A549 (cell line): ENCODE results near the gene LCAT. TPM values are rescaled to one million over a fixed set of nuclear protein-coding genes. Genes with fewer than 3 reads are reported as not detected.
A peak's percentile ranks its signal among the peaks of the same experiment; 100 is the strongest.

Experiments used
- ATAC-seq, 2 experiments: fragments of 200-7000 bp in 1 of 2; fragments of >200 bp in 1 of 2; cut with Nextera tagmentation in 1 of 2; cut with Tn5 transposase in 1 of 2; 3 replicates each; pipeline versions ENCODE4 v1.8.0 to v1.9.1; 2018 to 2020; ENCODE audit warnings: mild to moderate bottlenecking in 1 of 2, moderate library complexity in 1 of 2
- CTCF ChIA-PET: fragments of 300-600 bp; sonication (Branson Sonifier 250); formaldehyde crosslinking; extraction: SDS; loops from one replicate; lab custom pipeline; 2021; ENCODE audit warnings: antibody characterized with exemption, inconsistent platforms; lab: Yijun Ruan, JAX
- POLR2A ChIA-PET: fragments of 350-600 bp; formaldehyde crosslinking; extraction: SDS; loops from one replicate; lab custom pipeline; 2021; ENCODE audit warnings: antibody characterized with exemption, inconsistent platforms; lab: Yijun Ruan, JAX
- DNase-seq, 2 experiments: peaks; one replicate each; pipeline versions ENCODE4 v3.0.0 to v3.0.0-alpha.2; 2011 to 2016; ENCODE audit warnings: low read depth in 1 of 2, low spot score in 1 of 2
- FAIRE-seq: peaks from 2 replicates; lab custom pipeline; 2011; peaks lifted over from hg19 to GRCh38; lab: Jason Lieb, UNC
- H3K27ac ChIP-seq, 2 experiments: fragments of >200 bp; sonication (Bioruptor Twin); formaldehyde crosslinking; 3 replicates each; pipeline ENCODE4 v1.5.1; 2016 to 2017
- H3K4me1 ChIP-seq: fragments of >200 bp; sonication (Bioruptor Twin); formaldehyde crosslinking; 3 replicates; pipeline ENCODE4 v1.6.1; 2016
- H3K4me2 ChIP-seq: fragments of >200 bp; sonication (Bioruptor Twin); formaldehyde crosslinking; 3 replicates; pipeline ENCODE4 v1.6.1; 2016
- H3K4me3 ChIP-seq: fragments of >200 bp; sonication (Bioruptor Twin); formaldehyde crosslinking; 3 replicates; pipeline ENCODE4 v1.5.1; 2016
- H3K9me3 ChIP-seq: fragments of >200 bp; sonication (Bioruptor Twin); formaldehyde crosslinking; 3 replicates; pipeline ENCODE4 v1.6.1; 2016
- CTCF ChIP-seq: fragments of >200 bp; sonication (Bioruptor Twin); formaldehyde crosslinking; IDR thresholded peaks from 3 replicates; pipeline ENCODE4 v1.5.1; 2016
- E2F6 ChIP-seq: IDR thresholded peaks from 2 replicates; pipeline ENCODE4 v1.6.1; 2012; ENCODE audit warnings: low read depth, borderline replicate concordance
- ESRRA ChIP-seq: fragments of 150-350 bp; IDR thresholded peaks from 2 replicates; pipeline ENCODE4 v1.6.1; 2014; ENCODE audit warnings: mild to moderate bottlenecking, low read length, borderline replicate concordance
- FOSL2 ChIP-seq, 2 experiments: fragments of 450-650 bp in 1 of 2; fragments of >200 bp in 1 of 2; sonication (Bioruptor Twin) in 1 of 2; formaldehyde crosslinking; IDR thresholded peaks; 2 replicates each; pipeline versions ENCODE4 v1.5.0 to v1.6.1; 2016 to 2020; ENCODE audit warnings: mild to moderate bottlenecking in 1 of 2, moderate library complexity in 1 of 2
- KDM1A ChIP-seq: fragments of 200-600 bp; sonication (generic); IDR thresholded peaks from 2 replicates; pipeline ENCODE4 v1.6.1; 2016; ENCODE audit warnings: low read depth, mild to moderate bottlenecking
- MAFK ChIP-seq: fragments of 450-650 bp; IDR thresholded peaks from 2 replicates; pipeline ENCODE4 v1.6.1; 2014; ENCODE audit not compliant: partially characterized antibody
- NPAS2 ChIP-seq: fragments of 250-450 bp; sonication (Bioruptor Pico); IDR thresholded peaks from 2 replicates; pipeline ENCODE4 v1.8.0; 2022; ENCODE audit warnings: mild to moderate bottlenecking, moderate library complexity, borderline replicate concordance
- NR3C1 ChIP-seq: fragments of >200 bp; sonication (Bioruptor Twin); formaldehyde crosslinking; IDR thresholded peaks from 3 replicates; pipeline ENCODE4 v1.6.1; 2017
- RAD21 ChIP-seq, 2 experiments: fragments of >200 bp in 1 of 2; sonication (Bioruptor Twin) in 1 of 2; formaldehyde crosslinking in 1 of 2; IDR thresholded peaks in 1 of 2; conservative IDR thresholded peaks in 1 of 2; 2 replicates in 1 of 2; 3 replicates in 1 of 2; pipeline ENCODE4 v1.6.1; 2012 to 2018; ENCODE audit warnings: inconsistent platforms in 1 of 2
- RARB ChIP-seq: fragments of 250-450 bp; sonication (Bioruptor Pico); IDR thresholded peaks from 2 replicates; pipeline ENCODE4 v1.8.0; 2021; ENCODE audit warnings: mild to moderate bottlenecking, moderate library complexity
- WGBS: methylation state at CpG from one replicate; pipeline ENCODE4 v1.1.6; 2017; ENCODE audit errors: missing lambda C conversion rate; 5-methylcytosine and 5-hydroxymethylcytosine counted together
- polyA plus RNA-seq, 4 experiments: library from polyadenylated mRNA; depleted of rRNA in 3 of 4; stranded (reverse); fragments of >200 nt; fragmentation: RNase III in 1 of 4; extraction: RNeasy Plus Mini Kit Qiagen cat#74134 plus additional on column Dnase treatment in 1 of 4; gene quantifications; 2 replicates in 3 of 4; 3 replicates in 1 of 4; pipeline ENCODE4 v1.2.3, GENCODE V29; 2011 to 2017
- TF ChIP-seq, protein P1 (sequence below): fragments of >200 bp; sonication (Bioruptor Twin); formaldehyde crosslinking; IDR thresholded peaks from 2 replicates; pipeline ENCODE4 v1.6.1; 2016
- TF ChIP-seq, protein P2 (sequence below): fragments of 200-600 bp; sonication (generic); IDR thresholded peaks from 2 replicates; pipeline ENCODE4 v1.6.1; 2016; ENCODE audit warnings: antibody characterized with exemption, mild to moderate bottlenecking, moderate library complexity

LCAT gene
- polyA plus RNA-seq, 2 of the 4 experiments (the other 2 are of a cell fraction) = 1.7 to 8.4 TPM

- FAIRE-seq = no peak
- TF ChIP-seq, protein P1, sequence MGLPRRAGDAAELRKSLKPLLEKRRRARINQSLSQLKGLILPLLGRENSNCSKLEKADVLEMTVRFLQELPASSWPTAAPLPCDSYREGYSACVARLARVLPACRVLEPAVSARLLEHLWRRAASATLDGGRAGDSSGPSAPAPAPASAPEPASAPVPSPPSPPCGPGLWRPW = no peak
- TF ChIP-seq FOSL2 (IDR thresholded peaks at IDR 0.05) = no peak
- TF ChIP-seq FOSL2 (CRISPR knock-in tag; IDR thresholded peaks at IDR 0.05) = no peak
- no peak for TF ChIP-seq NPAS2
- no peak for TF ChIP-seq NR3C1
- TF ChIP-seq MAFK = no peak
- no peak overlapping the region for H3K4me3 ChIP-seq
- CTCF ChIA-PET = interaction anchor here (1.1 to 22.2 kb wide), 4 partner anchors 41 to 429 kb away, joined by 3 to 370 read pairs (median 26); partner anchors contain the start of genes EDC4 and NRN1L
- peaks cover 5% of the 10 kb centered on the region for H3K4me1 ChIP-seq
- H3K4me2 ChIP-seq = no peak overlapping the region
- H3K9me3 ChIP-seq = no peaks in the 10 kb centered on the region
- DNase-seq = no peak
- no peak overlapping the region for H3K27ac ChIP-seq
- ATAC-seq = no peak
- WGBS = 83% methylated on average over 8 of the region's 8 CpGs
- POLR2A ChIA-PET = no interaction called here
Observed at GRCh38 chr16:67922740-67923139, 21.2 kb downstream of the LCAT start.

GRCh38 chr16:67922221-67922620, 21.7 kb downstream of the LCAT start:
- Histone ChIP-seq H3K4me3 (no peak overlapping the region), H3K4me2 (no peak overlapping the region), H3K27ac (no peak overlapping the region)
- ATAC-seq (no peak), FAIRE-seq (no peak)
- CTCF ChIA-PET = interaction anchor here (1.1 to 22.2 kb wide), 4 partner anchors 41 to 428 kb away, joined by 3 to 370 read pairs (median 26); partner anchors contain the start of genes EDC4 and NRN1L
- TF ChIP-seq RARB (CRISPR knock-in tag) (no peak), E2F6 (no peak)
- TF ChIP-seq, all 56 proteins: peak for 0
- WGBS = 89% methylated on average over 5 of the region's 5 CpGs
- DNase-seq = no peak
- POLR2A ChIA-PET = no interaction called here
- Histone ChIP-seq H3K9me3 (no peaks in the 10 kb centered on the region), H3K4me1 (peaks cover 11% of the 10 kb centered on the region)

DNA sequence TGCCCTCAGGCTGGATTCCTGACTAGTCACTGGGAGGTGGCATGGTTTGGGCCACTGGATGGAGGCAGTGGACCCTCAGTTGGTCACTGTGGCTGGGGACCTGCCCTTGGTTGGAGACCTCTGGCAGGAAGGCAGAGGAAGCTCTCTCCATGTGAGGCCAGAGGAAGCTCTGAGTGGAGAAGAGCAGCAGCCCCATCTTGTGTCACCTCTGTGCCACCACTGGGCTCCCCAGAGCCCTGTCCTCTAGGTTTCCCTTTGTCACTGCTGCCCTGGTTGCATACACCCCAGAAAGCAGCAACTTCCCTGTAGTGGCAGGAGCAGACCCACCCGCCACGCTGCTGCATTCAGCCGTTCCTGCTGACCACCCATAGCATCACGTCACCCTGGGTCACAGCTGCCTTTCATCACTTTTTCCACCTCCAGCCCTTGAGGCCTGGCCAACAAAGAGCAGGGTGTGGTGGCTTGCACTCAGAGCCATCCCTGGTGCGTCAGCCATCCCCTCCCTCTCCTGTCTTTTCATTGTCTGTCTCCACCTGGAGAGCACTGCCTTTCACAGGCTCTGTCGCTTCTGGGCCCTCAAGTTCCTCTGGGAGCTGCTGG, 24.2 kb downstream of the LCAT start:
- H3K4me3 ChIP-seq = no peak overlapping the region
- H3K4me2 ChIP-seq = no peak overlapping the region
- no peak for FAIRE-seq
- 93% methylated on average over 6 of the region's 6 CpGs for WGBS
- H3K4me1 ChIP-seq = peaks cover 16% of the 10 kb centered on the region
- H3K27ac ChIP-seq = no peak overlapping the region
- H3K9me3 ChIP-seq = no peaks in the 10 kb centered on the region
- no peak for DNase-seq
- 0 out of 6 replicates have a peak, but pooled peaks of 1 of the 2 experiments have one; percentile 14 for ATAC-seq
- TF ChIP-seq RAD21 (conservative IDR thresholded peaks at IDR 0.05 in 1 of 2, IDR thresholded peaks at IDR 0.05 in 1 of 2) (peak in 1 of 2 experiments; percentile 20; a peak in 1 of 5 replicates), KDM1A (no peak)
- ChIA-PET CTCF (interaction anchor here (0.9 to 22.2 kb wide), 6 partner anchors 8 to 121 kb away, joined by 3 to 370 read pairs (median 25); partner anchors contain the start of genes CTRL, EDC4 and NRN1L), POLR2A (no interaction called here)

DNA sequence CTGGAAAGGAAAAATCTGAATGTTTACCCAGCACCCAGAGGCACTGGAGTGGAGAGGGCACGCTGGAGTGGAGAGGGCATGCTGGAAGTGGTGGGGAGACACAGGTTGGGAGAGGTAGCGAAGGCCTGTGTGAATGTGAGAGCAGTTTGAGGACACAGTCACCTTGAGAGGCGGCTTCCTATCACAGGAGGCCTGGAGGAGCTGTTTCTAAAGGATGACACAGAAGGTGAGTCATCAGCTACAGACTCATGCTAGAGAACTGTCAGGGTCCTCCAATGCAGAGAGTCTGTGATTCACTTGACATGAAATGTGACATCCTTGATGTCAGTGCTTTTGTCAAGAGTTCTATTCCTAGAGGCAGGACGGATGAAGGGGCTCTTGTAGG, 26.1 kb downstream of the LCAT start:
- TF ChIP-seq, protein P2, sequence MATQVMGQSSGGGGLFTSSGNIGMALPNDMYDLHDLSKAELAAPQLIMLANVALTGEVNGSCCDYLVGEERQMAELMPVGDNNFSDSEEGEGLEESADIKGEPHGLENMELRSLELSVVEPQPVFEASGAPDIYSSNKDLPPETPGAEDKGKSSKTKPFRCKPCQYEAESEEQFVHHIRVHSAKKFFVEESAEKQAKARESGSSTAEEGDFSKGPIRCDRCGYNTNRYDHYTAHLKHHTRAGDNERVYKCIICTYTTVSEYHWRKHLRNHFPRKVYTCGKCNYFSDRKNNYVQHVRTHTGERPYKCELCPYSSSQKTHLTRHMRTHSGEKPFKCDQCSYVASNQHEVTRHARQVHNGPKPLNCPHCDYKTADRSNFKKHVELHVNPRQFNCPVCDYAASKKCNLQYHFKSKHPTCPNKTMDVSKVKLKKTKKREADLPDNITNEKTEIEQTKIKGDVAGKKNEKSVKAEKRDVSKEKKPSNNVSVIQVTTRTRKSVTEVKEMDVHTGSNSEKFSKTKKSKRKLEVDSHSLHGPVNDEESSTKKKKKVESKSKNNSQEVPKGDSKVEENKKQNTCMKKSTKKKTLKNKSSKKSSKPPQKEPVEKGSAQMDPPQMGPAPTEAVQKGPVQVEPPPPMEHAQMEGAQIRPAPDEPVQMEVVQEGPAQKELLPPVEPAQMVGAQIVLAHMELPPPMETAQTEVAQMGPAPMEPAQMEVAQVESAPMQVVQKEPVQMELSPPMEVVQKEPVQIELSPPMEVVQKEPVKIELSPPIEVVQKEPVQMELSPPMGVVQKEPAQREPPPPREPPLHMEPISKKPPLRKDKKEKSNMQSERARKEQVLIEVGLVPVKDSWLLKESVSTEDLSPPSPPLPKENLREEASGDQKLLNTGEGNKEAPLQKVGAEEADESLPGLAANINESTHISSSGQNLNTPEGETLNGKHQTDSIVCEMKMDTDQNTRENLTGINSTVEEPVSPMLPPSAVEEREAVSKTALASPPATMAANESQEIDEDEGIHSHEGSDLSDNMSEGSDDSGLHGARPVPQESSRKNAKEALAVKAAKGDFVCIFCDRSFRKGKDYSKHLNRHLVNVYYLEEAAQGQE = no peak
- TF ChIP-seq ESRRA (peak; percentile 16; the same call in 1 of the 2 replicates), CTCF (no peak), FOSL2 (IDR thresholded peaks at IDR 0.05) (peak; percentile 58; the same call in 1 of the 2 replicates), FOSL2 (CRISPR knock-in tag; IDR thresholded peaks at IDR 0.05) (peak; percentile 95)
- DNase-seq (peak; percentile 62 to 88), FAIRE-seq (no peak), ATAC-seq (peak; percentile 89 to 90)
- H3K9me3 ChIP-seq = no peaks in the 10 kb centered on the region
- H3K27ac ChIP-seq = peak overlapping the region in 1 of 2 experiments; percentile 2; a peak in 1 of 6 replicates
- CTCF ChIA-PET = interaction anchor here (0.6 to 22.2 kb wide), 10 partner anchors 9 to 101 kb away, joined by 3 to 370 read pairs (median 4); partner anchors contain the start of genes EDC4 and NRN1L
- POLR2A ChIA-PET = interaction anchor here (0.6 to 1.0 kb wide), 4 partner anchors 13 to 111 kb away, joined by 3 to 5 read pairs (median 3); partner anchors contain the start of genes RANBP10 and TSNAXIP1
- no peak overlapping the region for H3K4me3 ChIP-seq
- H3K4me2 ChIP-seq = peak overlapping the region; percentile 27; the same call in 2 of the 3 replicates
- H3K4me1 ChIP-seq = peaks cover 16% of the 10 kb centered on the region
- WGBS = 36% methylated on average over 4 of the region's 4 CpGs
